CD4-positive, alpha-beta T cell (primary cell): Measurements from ENCODE around the gene CUL9. TPM values are rescaled to one million over a fixed set of nuclear protein-coding genes. Genes with fewer than 3 reads are reported as not detected.

Experiments used
- ATAC-seq: fragments of 200-7000 bp; cut with Tn5 transposase; one replicate; pipeline ENCODE4 v1.10.0; 2022; ENCODE audit warnings: mild to moderate bottlenecking; ENCODE audit not compliant: poor library complexity
- CTCF ChIA-PET: fragments of 350-600 bp; sonication (Branson Sonifier 250); formaldehyde crosslinking; loops from one replicate; lab custom pipeline; 2021; ENCODE audit warnings: antibody characterized with exemption, inconsistent platforms; lab: Charles Lee
- POLR2A ChIA-PET: fragments of 350-600 bp; sonication (Branson Sonifier 250); formaldehyde crosslinking; loops from one replicate; lab custom pipeline; 2021; ENCODE audit warnings: antibody characterized with exemption, inconsistent platforms; lab: Charles Lee
- DNase-seq, 14 experiments: peaks; one replicate each; pipeline ENCODE4 v3.0.0-alpha.2; 2013 to 2020; ENCODE audit warnings: mixed read lengths in 2 of 14
- H3K27ac ChIP-seq, 2 donors: one replicate each; pipeline versions ENCODE4 v1.5.1 to v1.7.0; 2013; ENCODE audit warnings: low read length in 2 of 2, low read depth in 1 of 2, mild to moderate bottlenecking in 1 of 2
- H3K27me3 ChIP-seq, 2 experiments: 1 replicate in 1 of 2; 2 replicates in 1 of 2; pipeline versions ENCODE4 v1.6.1 to v1.7.0; 2013; ENCODE audit warnings: low read length in 2 of 2, control low read depth in 1 of 2, mild to moderate bottlenecking in 1 of 2, moderate library complexity in 1 of 2; ENCODE audit not compliant: insufficient read depth in 2 of 2, control insufficient read depth in 1 of 2
- H3K36me3 ChIP-seq: one replicate; pipeline ENCODE4 v1.6.1; 2013; ENCODE audit warnings: low read length, control low read depth; ENCODE audit not compliant: insufficient read depth
- H3K4me1 ChIP-seq: one replicate; pipeline ENCODE4 v1.6.1; 2013; ENCODE audit warnings: low read length, control low read depth; ENCODE audit not compliant: insufficient read depth
- H3K4me3 ChIP-seq: one replicate; pipeline ENCODE4 v1.5.1; 2013; ENCODE audit warnings: mild to moderate bottlenecking, low read length, moderate library complexity
- H3K9me3 ChIP-seq, 2 experiments: 1 replicate in 1 of 2; 2 replicates in 1 of 2; pipeline versions ENCODE4 v1.6.1 to v1.7.0; 2013; ENCODE audit warnings: low read length in 2 of 2, mild to moderate bottlenecking in 2 of 2, control low read depth in 1 of 2, moderate library complexity in 1 of 2; ENCODE audit not compliant: control insufficient read depth in 1 of 2, insufficient read depth in 1 of 2
- H3K27ac Mint-ChIP-seq: one replicate; pipeline ENCODE4 v1.8.0; 2020; ENCODE audit warnings: mixed read lengths
- H3K27me3 Mint-ChIP-seq: one replicate; pipeline ENCODE4 v1.8.0; 2021; ENCODE audit warnings: mixed read lengths
- H3K36me3 Mint-ChIP-seq: one replicate; pipeline ENCODE4 v1.8.0; 2021; ENCODE audit warnings: low read depth, mixed read lengths
- H3K4me1 Mint-ChIP-seq: one replicate; pipeline ENCODE4 v1.8.0; 2021; ENCODE audit warnings: low read depth, mixed read lengths
- H3K4me3 Mint-ChIP-seq: one replicate; pipeline ENCODE4 v1.8.0; 2020; ENCODE audit warnings: mild to moderate bottlenecking, mixed read lengths
- H3K9me3 Mint-ChIP-seq: one replicate; pipeline ENCODE4 v1.8.0; 2020; ENCODE audit warnings: mixed read lengths
- CTCF ChIP-seq: fragments of 200-600 bp; IDR thresholded peaks from one replicate; pipeline ENCODE4 v1.8.0; 2022; ENCODE audit warnings: antibody characterized with exemption, mild to moderate bottlenecking
- intact Hi-C, 2 experiments: fragments of 100-400 bp; cut with DNase I in 1 of 2; cut with micrococcal nuclease in 1 of 2; formaldehyde crosslinking; loops; one replicate each; pipeline versions ENCODE4 v1.15.1 to v1.9.0; 2023 to 2025; cut with DNase I, micrococcal nuclease
- total RNA-seq, 174 experiments: library from RNA in 2 of 174; stranded (reverse) in 2 of 174; gene quantifications; one replicate each; pipeline ENCODE4 v1.2.3 and lab custom pipeline; 2021 to 2026

The CUL9 gene
- total RNA-seq, 2 experiments from 2014 or later, result 75.5 to 79.2 TPM

- no peaks in the 10 kb centered on the region for H3K36me3 ChIP-seq
- TF ChIP-seq CTCF, result no peak
- peaks cover 30 to 39% of the 10 kb centered on the region in 2 experiments for H3K27me3 ChIP-seq
- intact Hi-C loops, result loop anchor here in 1 of 2 experiments (10.0 kb wide), 1 partner anchor 1506 kb away; the partner anchor contains the start of gene TFEB
- peaks cover 29% of the 10 kb centered on the region for H3K27me3 Mint-ChIP-seq
- POLR2A ChIA-PET, result interaction anchor here (2.0 kb wide), 1 partner anchor 12 kb away, joined by 6 read pairs; the partner anchor contains the start of gene DNPH1
- no peaks in the 10 kb centered on the region for H3K36me3 Mint-ChIP-seq
- no peaks in the 10 kb centered on the region for H3K4me1 Mint-ChIP-seq
- H3K4me3 ChIP-seq, result no peak overlapping the region
- DNase-seq (no peak), ATAC-seq (no peak)
- H3K9me3 ChIP-seq, result no peaks in the 10 kb centered on the region
- H3K9me3 Mint-ChIP-seq, result peaks cover 3% of the 10 kb centered on the region
- H3K27ac ChIP-seq, result no peak overlapping the region
- no peak overlapping the region for H3K27ac Mint-ChIP-seq
- CTCF ChIA-PET, result interaction anchor here (0.6 to 1.1 kb wide), 2 partner anchors 12 to 265 kb away, joined by 3 to 5 read pairs; partner anchors contain the start of gene DNPH1
- no peaks in the 10 kb centered on the region for H3K4me1 ChIP-seq
- no peak overlapping the region for H3K4me3 Mint-ChIP-seq
Observed at GRCh38 chr6:43240950-43241349, 59.0 kb downstream of the CUL9 start.

GRCh38 chr6:43241446-43241845 is 59.5 kb downstream of the CUL9 start:
- Histone ChIP-seq H3K4me1 (peaks cover 4% of the 10 kb centered on the region), H3K4me3 (no peak overlapping the region), H3K27ac (no peak overlapping the region), H3K36me3 (no peaks in the 10 kb centered on the region), H3K27me3 (peaks cover 32 to 44% of the 10 kb centered on the region in 2 experiments), H3K9me3 (no peaks in the 10 kb centered on the region)
- Mint-ChIP-seq H3K9me3 (peaks cover 3% of the 10 kb centered on the region), H3K36me3 (no peaks in the 10 kb centered on the region), H3K4me3 (no peak overlapping the region), H3K4me1 (peaks cover under 1% of the 10 kb centered on the region), H3K27me3 (peaks cover 26% of the 10 kb centered on the region), H3K27ac (no peak overlapping the region)
- ChIA-PET CTCF (interaction anchor here (1.0 to 1.1 kb wide), 2 partner anchors 12 to 31 kb away, joined by 3 to 5 read pairs; partner anchors contain the start of gene DNPH1), POLR2A (interaction anchor here (2.0 kb wide), 1 partner anchor 13 kb away, joined by 6 read pairs; the partner anchor contains the start of gene DNPH1)
- intact Hi-C loops, result loop anchor here in 1 of 2 experiments (10.0 kb wide), 1 partner anchor 1507 kb away; the partner anchor contains the start of gene TFEB
- no peak for ATAC-seq
- no peak for TF ChIP-seq CTCF
- DNase-seq, result no peak

GRCh38 chr6:43242908-43243663 is 61.1 kb downstream of the CUL9 start, which contains the start of gene TTBK1:
Gene TTBK1, plus strand, starts transcription at chr6:43243481. Its CDS starts 3,180 bp downstream, at chr6:43246661.
- Histone ChIP-seq H3K4me1 (peaks cover 20% of the 10 kb centered on the region), H3K27me3 (peaks cover 33 to 45% of the 10 kb centered on the region in 2 experiments), H3K36me3 (no peaks in the 10 kb centered on the region), H3K9me3 (no peaks in the 10 kb centered on the region), H3K27ac (no peak within 1 kb of the TSS), H3K4me3 (no peak within 1 kb of the TSS)
- H3K4me1 Mint-ChIP-seq, result peaks cover 15% of the 10 kb centered on the region
- ATAC-seq, result no peak
- peaks cover 3% of the 10 kb centered on the region for H3K9me3 Mint-ChIP-seq
- peak in 4 of 14 experiments; percentile 33 to 72 (median 54) for DNase-seq
- H3K4me3 Mint-ChIP-seq, result no peak within 1 kb of the TSS
- peaks cover 3% of the 10 kb centered on the region for H3K36me3 Mint-ChIP-seq
- ChIA-PET CTCF (interaction anchor here (1.8 kb wide), 1 partner anchor 14 kb away, joined by 6 read pairs; the partner anchor contains the start of gene DNPH1), POLR2A (no interaction called here)
- H3K27me3 Mint-ChIP-seq, result peaks cover 19% of the 10 kb centered on the region
- no peak within 1 kb of the TSS for H3K27ac Mint-ChIP-seq
- intact Hi-C loops, result loop anchor here in 1 of 2 experiments (10.0 kb wide), 1 partner anchor 1508 kb away; the partner anchor contains the start of gene TFEB
- TF ChIP-seq CTCF, result no peak
